Esophagus squamous epithelium (tissue), 5 donors: ENCODE results near the gene ITPA. TPM values are rescaled to one million over a fixed set of nuclear protein-coding genes. Genes with fewer than 3 reads are reported as not detected.

Source experiments
- DNase-seq: peaks from one replicate; lab custom pipeline; 2025; lab: John Stamatoyannopoulos, UW
- H3K27ac ChIP-seq, 4 donors: fragments of 200-600 bp; sonication (generic); one replicate each; pipeline ENCODE4 v1.5.1; 2016 to 2019; ENCODE audit warnings: mild to moderate bottlenecking in 1 of 4
- H3K27me3 ChIP-seq, 4 donors: fragments of 200-600 bp; sonication (generic); 1 replicate in 3 of 4; 2 replicates in 1 of 4; pipeline versions ENCODE4 v1.5.1 to v1.6.0; 2017 to 2021; ENCODE audit warnings: antibody characterized with exemption in 1 of 4
- H3K36me3 ChIP-seq, 3 donors: fragments of 200-600 bp; sonication (generic); one replicate each; pipeline ENCODE4 v1.5.1; 2016 to 2019
- H3K4me1 ChIP-seq, 3 donors: fragments of 200-600 bp; sonication (generic); one replicate each; pipeline ENCODE4 v1.5.1; 2017 to 2019
- H3K4me3 ChIP-seq, 4 donors: fragments of 200-600 bp; sonication (generic); 1 replicate in 3 of 4; 2 replicates in 1 of 4; pipeline ENCODE4 v1.5.1; 2016 to 2019; ENCODE audit warnings: mild to moderate bottlenecking in 2 of 4, moderate library complexity in 1 of 4
- H3K9me3 ChIP-seq, 3 donors: fragments of 200-600 bp; sonication (generic); one replicate each; pipeline ENCODE4 v1.5.1; 2016 to 2019
- POLR2A ChIP-seq, 4 donors: fragments of 450-650 bp; IDR thresholded peaks; one replicate each; pipeline ENCODE4 v1.6.1; 2017; ENCODE audit warnings: antibody characterized with exemption in 4 of 4, mild to moderate bottlenecking in 4 of 4, moderate library complexity in 3 of 4
- WGBS, 2 donors: methylation state at CpG; one replicate each; pipeline ENCODE4 v1.1.5; 2018; 5-methylcytosine and 5-hydroxymethylcytosine counted together
- intact Hi-C: fragments of 100-400 bp; cut with DNase I; formaldehyde crosslinking; loops from one replicate; pipeline ENCODE4 v1.15.0; 2022
- total RNA-seq, 4 donors: library from RNA; depleted of rRNA; stranded (reverse); fragments of >200 nt; gene quantifications; one replicate each; pipeline ENCODE4 v1.1.0, GENCODE V29; 2016
- TF ChIP-seq, protein P1 (sequence below), 6 experiments: fragments of 450-650 bp in 4 of 6; fragments of 200-600 bp in 2 of 6; sonication (generic) in 2 of 6; IDR thresholded peaks; one replicate each; pipeline ENCODE4 v1.5.1; 2016 to 2019; ENCODE audit warnings: antibody characterized with exemption in 6 of 6, mild to moderate bottlenecking in 4 of 6, moderate library complexity in 4 of 6
- donor health status: DM: yes; HTN: yes; CAD: no.

The ITPA gene
- total RNA-seq, 4 donors from 2014 or later, result 47.1 to 54.5 (median 48.7) TPM

DNA sequence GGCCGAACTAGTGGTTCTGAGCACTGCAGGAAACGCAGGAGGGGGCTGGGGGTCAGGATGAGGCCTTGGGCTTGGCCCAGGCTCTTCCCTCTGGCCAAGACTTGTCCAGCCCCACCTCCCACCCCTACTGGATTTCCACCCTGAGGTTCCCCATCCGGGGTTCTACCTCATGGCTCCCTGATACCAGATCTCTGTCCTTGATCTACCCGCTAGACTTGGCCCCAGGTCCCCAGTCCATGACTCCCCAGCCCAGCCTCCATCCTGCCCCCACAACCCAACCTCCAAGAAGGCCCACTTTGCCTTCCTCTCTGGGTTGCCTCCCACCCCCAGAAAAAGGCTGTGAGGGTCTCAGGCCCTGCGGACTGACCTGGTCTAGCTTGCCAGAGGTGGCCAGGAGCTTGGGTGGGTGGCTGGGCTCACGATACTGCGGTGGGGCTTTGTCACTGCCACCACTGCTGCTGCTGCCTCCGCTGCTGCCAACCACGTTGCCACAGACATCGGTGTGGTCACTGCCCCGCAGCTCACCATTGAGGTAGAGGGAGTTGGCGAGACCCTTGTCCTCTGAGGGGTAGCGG lies 42.9 kb upstream of the ITPA start:
- no peaks in the 10 kb centered on the region for H3K36me3 ChIP-seq
- no peak for DNase-seq
- no peaks in the 10 kb centered on the region for H3K9me3 ChIP-seq
- 69 to 85% methylated on average over 2 to 6 of the region's 13 CpGs for WGBS, 2 donors
- TF ChIP-seq POLR2A (IDR thresholded peaks at IDR 0.05), result no peak
- TF ChIP-seq, protein P1, sequence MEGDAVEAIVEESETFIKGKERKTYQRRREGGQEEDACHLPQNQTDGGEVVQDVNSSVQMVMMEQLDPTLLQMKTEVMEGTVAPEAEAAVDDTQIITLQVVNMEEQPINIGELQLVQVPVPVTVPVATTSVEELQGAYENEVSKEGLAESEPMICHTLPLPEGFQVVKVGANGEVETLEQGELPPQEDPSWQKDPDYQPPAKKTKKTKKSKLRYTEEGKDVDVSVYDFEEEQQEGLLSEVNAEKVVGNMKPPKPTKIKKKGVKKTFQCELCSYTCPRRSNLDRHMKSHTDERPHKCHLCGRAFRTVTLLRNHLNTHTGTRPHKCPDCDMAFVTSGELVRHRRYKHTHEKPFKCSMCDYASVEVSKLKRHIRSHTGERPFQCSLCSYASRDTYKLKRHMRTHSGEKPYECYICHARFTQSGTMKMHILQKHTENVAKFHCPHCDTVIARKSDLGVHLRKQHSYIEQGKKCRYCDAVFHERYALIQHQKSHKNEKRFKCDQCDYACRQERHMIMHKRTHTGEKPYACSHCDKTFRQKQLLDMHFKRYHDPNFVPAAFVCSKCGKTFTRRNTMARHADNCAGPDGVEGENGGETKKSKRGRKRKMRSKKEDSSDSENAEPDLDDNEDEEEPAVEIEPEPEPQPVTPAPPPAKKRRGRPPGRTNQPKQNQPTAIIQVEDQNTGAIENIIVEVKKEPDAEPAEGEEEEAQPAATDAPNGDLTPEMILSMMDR (IDR thresholded peaks at IDR 0.05), result no peak
- intact Hi-C loops, result no loop called here
- H3K27ac ChIP-seq, result no peak overlapping the region
- H3K4me3 ChIP-seq, result no peak overlapping the region
- H3K4me1 ChIP-seq, result peaks cover 0 to 22% (median 9%) of the 10 kb centered on the region in 3 donors
- peaks cover 0 to 27% (median 0%) of the 10 kb centered on the region in 4 donors for H3K27me3 ChIP-seq

DNA sequence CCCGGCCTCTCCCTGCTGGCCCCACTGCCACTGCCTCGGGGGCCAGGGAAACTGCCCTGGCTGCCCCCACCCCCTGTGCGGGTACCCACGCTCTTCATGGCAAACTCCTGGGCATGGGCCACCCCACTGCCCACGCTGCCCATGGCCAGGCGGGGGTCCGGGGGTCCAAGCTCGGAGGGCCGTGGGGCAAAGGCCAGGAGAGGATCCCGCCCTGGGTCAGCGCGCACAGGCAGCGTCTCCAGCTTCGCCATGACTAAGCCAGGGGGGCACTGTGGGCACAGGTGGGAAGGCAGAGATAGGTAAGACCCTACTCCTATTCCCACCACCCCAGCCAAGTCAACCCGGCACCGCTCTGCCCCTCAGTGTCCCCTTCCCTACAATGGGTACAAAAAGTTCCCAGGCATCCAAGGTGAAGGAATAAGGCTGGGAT lies 42.4 kb upstream of the ITPA start:
- TF ChIP-seq POLR2A (IDR thresholded peaks at IDR 0.05), result no peak
- TF ChIP-seq, protein P1 (IDR thresholded peaks at IDR 0.05), result no peak
- Histone ChIP-seq H3K27ac (no peak overlapping the region), H3K27me3 (peaks cover 0 to 32% (median 0%) of the 10 kb centered on the region in 4 donors), H3K36me3 (no peaks in the 10 kb centered on the region), H3K4me3 (no peak overlapping the region), H3K4me1 (peaks cover 0 to 22% (median 9%) of the 10 kb centered on the region in 3 donors), H3K9me3 (no peaks in the 10 kb centered on the region)
- 95 to 100% methylated on average over 2 of the region's 16 CpGs for WGBS, 2 donors
- DNase-seq, result no peak
- intact Hi-C loops, result no loop called here

GRCh38 chr20:3167738-3168078 lies 41.6 kb upstream of the ITPA start:
- Histone ChIP-seq H3K4me1 (peaks cover 5 to 28% (median 11%) of the 10 kb centered on the region in 3 donors), H3K4me3 (peak overlapping the region in 3 of 4 donors; percentile 25 to 47 (median 28)), H3K36me3 (no peaks in the 10 kb centered on the region), H3K27ac (no peak overlapping the region), H3K27me3 (peaks cover 0 to 40% (median 0%) of the 10 kb centered on the region in 4 donors), H3K9me3 (no peaks in the 10 kb centered on the region)
- intact Hi-C loops, result no loop called here
- 44 to 100% methylated on average over 1 to 7 of the region's 25 CpGs for WGBS, 2 donors
- no peak for DNase-seq
- TF ChIP-seq POLR2A (IDR thresholded peaks at IDR 0.05), result no peak
- TF ChIP-seq, protein P1 (IDR thresholded peaks at IDR 0.05), result no peak

GRCh38 chr20:3168079-3168828 lies 41.0 kb upstream of the ITPA start:
- peaks cover 8 to 33% (median 16%) of the 10 kb centered on the region in 3 donors for H3K4me1 ChIP-seq
- H3K27ac ChIP-seq, result peak overlapping the region in 1 of 4 donors; percentile 10
- 35 to 71% methylated on average over 1 to 17 of the region's 39 CpGs for WGBS, 2 donors
- no peak for TF ChIP-seq POLR2A (IDR thresholded peaks at IDR 0.05)
- TF ChIP-seq, protein P1 (IDR thresholded peaks at IDR 0.05), result no peak
- no peaks in the 10 kb centered on the region for H3K9me3 ChIP-seq
- no peak for DNase-seq
- peaks cover 0 to 44% (median 0%) of the 10 kb centered on the region in 4 donors for H3K27me3 ChIP-seq
- intact Hi-C loops, result no loop called here
- peak overlapping the region in 3 of 4 donors; percentile 25 to 47 (median 28) for H3K4me3 ChIP-seq
- H3K36me3 ChIP-seq, result no peaks in the 10 kb centered on the region
